ENCODE results near the gene DDX47. TPM values are rescaled to one million over a fixed set of nuclear protein-coding genes. Genes with fewer than 3 reads are reported as not detected.
A peak's percentile ranks its signal among the peaks of the same experiment; 100 is the strongest.

The DDX47 gene
- total RNA-seq, 1 experiment from 2014 or later, result 64.8 TPM

GRCh38 chr12:12812618-12813119 is 477 bp upstream of the DDX47 start:
- Mint-ChIP-seq H3K27me3 (ENCODE audit: low read depth) (no peaks in the 10 kb centered on the region), H3K4me1 (peaks cover 29% of the 10 kb centered on the region), H3K9me3 (no peaks in the 10 kb centered on the region), H3K27ac (no peak overlapping the region), H3K36me3 (peaks cover 35% of the 10 kb centered on the region), H3K4me3 (peak overlapping the region; percentile 100)
- POLR2A ChIA-PET, result no interaction called here
- ATAC-seq (peak; percentile 35), DNase-seq (ENCODE audit: low spot score) (no peak)
- CTCF ChIA-PET, result interaction anchor here (0.6 to 1.8 kb wide), 15 partner anchors 9 to 101 kb away, joined by 3 to 10 read pairs (median 4); no protein-coding TSS in a partner anchor
- TF ChIP-seq ATF1 (CRISPR knock-in tag; IDR thresholded peaks at IDR 0.05) (no peak), ZNF671 (CRISPR knock-in tag; IDR thresholded peaks at IDR 0.05) (no peak), TEAD4 (CRISPR knock-in tag; IDR thresholded peaks at IDR 0.05) (no peak), FOXJ3 (CRISPR knock-in tag; IDR thresholded peaks at IDR 0.05; ENCODE audit: borderline replicate concordance) (no peak), ZNF423 (CRISPR knock-in tag; IDR thresholded peaks at IDR 0.05) (no peak), JUN (CRISPR knock-in tag; IDR thresholded peaks at IDR 0.05) (no peak), AFF4 (CRISPR knock-in tag; IDR thresholded peaks at IDR 0.05; ENCODE audit: borderline replicate concordance) (no peak), SMAD4 (CRISPR knock-in tag; IDR thresholded peaks at IDR 0.05) (no peak), FOXK1 (CRISPR knock-in tag; IDR thresholded peaks at IDR 0.05) (no peak), NFYB (CRISPR knock-in tag; conservative IDR thresholded peaks at IDR 0.05; ENCODE audit: low read depth) (no peak), NFE2L1 (CRISPR knock-in tag; IDR thresholded peaks at IDR 0.05) (no peak)
- TF ChIP-seq, protein P1, sequence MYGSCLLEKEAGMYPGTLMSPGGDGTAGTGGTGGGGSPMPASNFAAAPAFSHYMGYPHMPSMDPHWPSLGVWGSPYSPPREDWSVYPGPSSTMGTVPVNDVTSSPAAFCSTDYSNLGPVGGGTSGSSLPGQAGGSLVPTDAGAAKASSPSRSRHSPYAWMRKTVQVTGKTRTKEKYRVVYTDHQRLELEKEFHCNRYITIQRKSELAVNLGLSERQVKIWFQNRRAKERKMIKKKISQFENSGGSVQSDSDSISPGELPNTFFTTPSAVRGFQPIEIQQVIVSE (CRISPR knock-in tag; IDR thresholded peaks at IDR 0.05; ENCODE audit: borderline replicate concordance), result no peak
- TF ChIP-seq, protein P2, sequence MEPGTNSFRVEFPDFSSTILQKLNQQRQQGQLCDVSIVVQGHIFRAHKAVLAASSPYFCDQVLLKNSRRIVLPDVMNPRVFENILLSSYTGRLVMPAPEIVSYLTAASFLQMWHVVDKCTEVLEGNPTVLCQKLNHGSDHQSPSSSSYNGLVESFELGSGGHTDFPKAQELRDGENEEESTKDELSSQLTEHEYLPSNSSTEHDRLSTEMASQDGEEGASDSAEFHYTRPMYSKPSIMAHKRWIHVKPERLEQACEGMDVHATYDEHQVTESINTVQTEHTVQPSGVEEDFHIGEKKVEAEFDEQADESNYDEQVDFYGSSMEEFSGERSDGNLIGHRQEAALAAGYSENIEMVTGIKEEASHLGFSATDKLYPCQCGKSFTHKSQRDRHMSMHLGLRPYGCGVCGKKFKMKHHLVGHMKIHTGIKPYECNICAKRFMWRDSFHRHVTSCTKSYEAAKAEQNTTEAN (CRISPR knock-in tag; IDR thresholded peaks at IDR 0.05), result no peak
- TF ChIP-seq, protein P3, sequence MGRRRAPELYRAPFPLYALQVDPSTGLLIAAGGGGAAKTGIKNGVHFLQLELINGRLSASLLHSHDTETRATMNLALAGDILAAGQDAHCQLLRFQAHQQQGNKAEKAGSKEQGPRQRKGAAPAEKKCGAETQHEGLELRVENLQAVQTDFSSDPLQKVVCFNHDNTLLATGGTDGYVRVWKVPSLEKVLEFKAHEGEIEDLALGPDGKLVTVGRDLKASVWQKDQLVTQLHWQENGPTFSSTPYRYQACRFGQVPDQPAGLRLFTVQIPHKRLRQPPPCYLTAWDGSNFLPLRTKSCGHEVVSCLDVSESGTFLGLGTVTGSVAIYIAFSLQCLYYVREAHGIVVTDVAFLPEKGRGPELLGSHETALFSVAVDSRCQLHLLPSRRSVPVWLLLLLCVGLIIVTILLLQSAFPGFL (CRISPR knock-in tag; IDR thresholded peaks at IDR 0.05; ENCODE audit: borderline replicate concordance), result no peak
- TF ChIP-seq, protein P4, sequence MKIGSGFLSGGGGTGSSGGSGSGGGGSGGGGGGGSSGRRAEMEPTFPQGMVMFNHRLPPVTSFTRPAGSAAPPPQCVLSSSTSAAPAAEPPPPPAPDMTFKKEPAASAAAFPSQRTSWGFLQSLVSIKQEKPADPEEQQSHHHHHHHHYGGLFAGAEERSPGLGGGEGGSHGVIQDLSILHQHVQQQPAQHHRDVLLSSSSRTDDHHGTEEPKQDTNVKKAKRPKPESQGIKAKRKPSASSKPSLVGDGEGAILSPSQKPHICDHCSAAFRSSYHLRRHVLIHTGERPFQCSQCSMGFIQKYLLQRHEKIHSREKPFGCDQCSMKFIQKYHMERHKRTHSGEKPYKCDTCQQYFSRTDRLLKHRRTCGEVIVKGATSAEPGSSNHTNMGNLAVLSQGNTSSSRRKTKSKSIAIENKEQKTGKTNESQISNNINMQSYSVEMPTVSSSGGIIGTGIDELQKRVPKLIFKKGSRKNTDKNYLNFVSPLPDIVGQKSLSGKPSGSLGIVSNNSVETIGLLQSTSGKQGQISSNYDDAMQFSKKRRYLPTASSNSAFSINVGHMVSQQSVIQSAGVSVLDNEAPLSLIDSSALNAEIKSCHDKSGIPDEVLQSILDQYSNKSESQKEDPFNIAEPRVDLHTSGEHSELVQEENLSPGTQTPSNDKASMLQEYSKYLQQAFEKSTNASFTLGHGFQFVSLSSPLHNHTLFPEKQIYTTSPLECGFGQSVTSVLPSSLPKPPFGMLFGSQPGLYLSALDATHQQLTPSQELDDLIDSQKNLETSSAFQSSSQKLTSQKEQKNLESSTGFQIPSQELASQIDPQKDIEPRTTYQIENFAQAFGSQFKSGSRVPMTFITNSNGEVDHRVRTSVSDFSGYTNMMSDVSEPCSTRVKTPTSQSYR (CRISPR knock-in tag; IDR thresholded peaks at IDR 0.05), result no peak

- no peaks in the 10 kb centered on the region for H3K27me3 Mint-ChIP-seq (ENCODE audit: low read depth)
- peaks cover 24% of the 10 kb centered on the region for H3K4me1 Mint-ChIP-seq
- no peak for DNase-seq (ENCODE audit: low spot score)
- ChIA-PET CTCF (interaction anchor here (0.7 kb wide), 1 partner anchor 19 kb away, joined by 3 read pairs; no protein-coding TSS in a partner anchor), POLR2A (no interaction called here)
- H3K4me3 Mint-ChIP-seq, result no peak overlapping the region
- H3K27ac Mint-ChIP-seq, result no peak overlapping the region
- no peaks in the 10 kb centered on the region for H3K9me3 Mint-ChIP-seq
- no peak for ATAC-seq
- peaks cover 64% of the 10 kb centered on the region for H3K36me3 Mint-ChIP-seq
- TF ChIP-seq ELF4 (CRISPR knock-in tag; IDR thresholded peaks at IDR 0.05; ENCODE audit: low read depth), result no peak
- no peak for TF ChIP-seq ZBTB21 (CRISPR knock-in tag; IDR thresholded peaks at IDR 0.05; ENCODE audit: borderline replicate concordance)
- no peak for TF ChIP-seq ATF6 (CRISPR knock-in tag; IDR thresholded peaks at IDR 0.05)
Measured at GRCh38 chr12:12817616-12818015, 4.5 kb downstream of the DDX47 start.

Measured in WTC11 (cell line).